Renal pelvis (tissue), 12 donors: ENCODE measurements around the gene PCDHGA10. TPM values are rescaled to one million over a fixed set of nuclear protein-coding genes. Genes with fewer than 3 reads are reported as not detected.
"Not testable (repeated sequence)": the region's sequence is repeated elsewhere in the genome, so short reads cannot be mapped to it uniquely, and the experiment has no call there.

ENCODE experiments used
- DNase-seq: peaks from one replicate; pipeline ENCODE4 v3.0.0-alpha.2; 2013
- long read RNA-seq, 16 experiments: transcript quantifications; one replicate each; lab custom pipeline, GENCODE V29; 2026
- polyA plus RNA-seq, 3 donors: library from polyadenylated mRNA; unstranded; fragments of 120-200 nt; gene quantifications; one replicate each; pipeline ENCODE4 v1.2.1, GENCODE V29; 2013; ENCODE audit not compliant: insufficient read length in 3 of 3

The PCDHGA10 gene
- polyA plus RNA-seq: 1 to 10 TPM; 3.1 to 3.7 (median 3.4) TPM
- long read RNA-seq, donor 1, full-length matches to known transcripts: 5 of 5 reads
- long read RNA-seq, donor 1, partial matches to known transcripts: 0 of 5 reads
- long read RNA-seq, donor 1, other reads (novel, unspliced or antisense): 0 of 5 reads
- long read RNA-seq, donor 2, full-length matches to known transcripts: 2 of 2 reads
- long read RNA-seq, donor 2, partial matches to known transcripts: 0 of 2 reads
- long read RNA-seq, donor 2, other reads (novel, unspliced or antisense): 0 of 2 reads
- long read RNA-seq, donor 3, full-length matches to known transcripts: 5 of 5 reads
- long read RNA-seq, donor 3, partial matches to known transcripts: 0 of 5 reads
- long read RNA-seq, donor 3, other reads (novel, unspliced or antisense): 0 of 5 reads
- long read RNA-seq, donor 4: 0 reads
- long read RNA-seq, donor 5, full-length matches to known transcripts: 1 of 1 reads
- long read RNA-seq, donor 5, partial matches to known transcripts: 0 of 1 reads
- long read RNA-seq, donor 5, other reads (novel, unspliced or antisense): 0 of 1 reads
- long read RNA-seq, donor 6, full-length matches to known transcripts: 1 of 1 reads
- long read RNA-seq, donor 6, partial matches to known transcripts: 0 of 1 reads
- long read RNA-seq, donor 6, other reads (novel, unspliced or antisense): 0 of 1 reads
- long read RNA-seq, donor 7, full-length matches to known transcripts: 6 of 6 reads
- long read RNA-seq, donor 7, partial matches to known transcripts: 0 of 6 reads
- long read RNA-seq, donor 7, other reads (novel, unspliced or antisense): 0 of 6 reads
- long read RNA-seq, donor 8, full-length matches to known transcripts: 1 of 1 reads
- long read RNA-seq, donor 8, partial matches to known transcripts: 0 of 1 reads
- long read RNA-seq, donor 8, other reads (novel, unspliced or antisense): 0 of 1 reads
- long read RNA-seq, donor 9, full-length matches to known transcripts: 3 of 3 reads
- long read RNA-seq, donor 9, partial matches to known transcripts: 0 of 3 reads
- long read RNA-seq, donor 9, other reads (novel, unspliced or antisense): 0 of 3 reads
- long read RNA-seq, donor 10, full-length matches to known transcripts: 3 of 3 reads
- long read RNA-seq, donor 10, partial matches to known transcripts: 0 of 3 reads
- long read RNA-seq, donor 10, other reads (novel, unspliced or antisense): 0 of 3 reads
- long read RNA-seq, donor 11, full-length matches to known transcripts: 5 of 5 reads
- long read RNA-seq, donor 11, partial matches to known transcripts: 0 of 5 reads
- long read RNA-seq, donor 11, other reads (novel, unspliced or antisense): 0 of 5 reads
- long read RNA-seq, donor 12, full-length matches to known transcripts: 4 of 4 reads
- long read RNA-seq, donor 12, partial matches to known transcripts: 0 of 4 reads
- long read RNA-seq, donor 12, other reads (novel, unspliced or antisense): 0 of 4 reads
- long read RNA-seq, donor 13, full-length matches to known transcripts: 1 of 1 reads
- long read RNA-seq, donor 13, partial matches to known transcripts: 0 of 1 reads
- long read RNA-seq, donor 13, other reads (novel, unspliced or antisense): 0 of 1 reads
- long read RNA-seq, donor 14, full-length matches to known transcripts: 8 of 8 reads
- long read RNA-seq, donor 14, partial matches to known transcripts: 0 of 8 reads
- long read RNA-seq, donor 14, other reads (novel, unspliced or antisense): 0 of 8 reads
- long read RNA-seq, donor 15, full-length matches to known transcripts: 7 of 7 reads
- long read RNA-seq, donor 15, partial matches to known transcripts: 0 of 7 reads
- long read RNA-seq, donor 15, other reads (novel, unspliced or antisense): 0 of 7 reads
- long read RNA-seq, donor 16, full-length matches to known transcripts: 1 of 1 reads
- long read RNA-seq, donor 16, partial matches to known transcripts: 0 of 1 reads
- long read RNA-seq, donor 16, other reads (novel, unspliced or antisense): 0 of 1 reads

- DNase-seq: no peak
Measured at GRCh38 chr5:141412854-141413539, at the start of gene PCDHGA10. TSS of gene PCDHGA10 (plus strand) at chr5:141412987. CDS start at chr5:141413176, 189 bp downstream.

DNA sequence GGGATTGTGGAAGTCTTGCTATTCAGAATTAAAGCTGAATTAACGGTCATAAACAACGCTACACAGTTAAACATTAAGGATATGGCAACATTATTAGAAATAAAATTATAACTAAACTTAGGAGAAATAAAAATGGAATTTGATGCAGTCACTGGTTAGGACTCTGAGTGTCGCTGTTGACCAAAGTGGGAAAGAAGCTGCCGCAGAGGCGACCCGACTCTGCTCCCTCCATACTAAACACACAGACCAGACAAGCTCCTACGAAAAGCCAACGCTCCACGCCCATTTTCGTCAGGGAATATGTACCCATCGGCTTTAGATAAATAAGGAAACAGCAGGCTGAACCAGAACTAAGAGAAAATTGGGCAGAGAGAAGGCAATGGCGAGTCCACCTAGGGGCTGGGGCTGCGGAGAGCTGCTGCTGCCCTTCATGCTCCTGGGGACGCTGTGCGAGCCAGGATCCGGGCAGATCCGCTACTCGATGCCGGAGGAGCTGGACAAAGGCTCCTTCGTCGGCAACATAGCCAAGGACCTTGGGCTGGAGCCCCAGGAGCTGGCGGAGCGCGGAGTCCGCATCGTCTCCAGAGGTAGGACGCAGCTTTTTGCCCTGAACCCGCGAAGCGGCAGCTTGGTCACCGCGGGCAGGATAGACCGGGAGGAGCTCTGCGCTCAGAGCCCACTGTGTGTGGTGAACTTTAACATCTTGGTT is 48.7 kb upstream of the PCDHGA10 start, which contains the start of gene PCDHGA5:
Gene PCDHGA5 (plus strand): TSS at position 211 of the 709 bp plus-strand sequence. CDS start 169 bp downstream, at position 380.
- DNase-seq: no peak

DNA sequence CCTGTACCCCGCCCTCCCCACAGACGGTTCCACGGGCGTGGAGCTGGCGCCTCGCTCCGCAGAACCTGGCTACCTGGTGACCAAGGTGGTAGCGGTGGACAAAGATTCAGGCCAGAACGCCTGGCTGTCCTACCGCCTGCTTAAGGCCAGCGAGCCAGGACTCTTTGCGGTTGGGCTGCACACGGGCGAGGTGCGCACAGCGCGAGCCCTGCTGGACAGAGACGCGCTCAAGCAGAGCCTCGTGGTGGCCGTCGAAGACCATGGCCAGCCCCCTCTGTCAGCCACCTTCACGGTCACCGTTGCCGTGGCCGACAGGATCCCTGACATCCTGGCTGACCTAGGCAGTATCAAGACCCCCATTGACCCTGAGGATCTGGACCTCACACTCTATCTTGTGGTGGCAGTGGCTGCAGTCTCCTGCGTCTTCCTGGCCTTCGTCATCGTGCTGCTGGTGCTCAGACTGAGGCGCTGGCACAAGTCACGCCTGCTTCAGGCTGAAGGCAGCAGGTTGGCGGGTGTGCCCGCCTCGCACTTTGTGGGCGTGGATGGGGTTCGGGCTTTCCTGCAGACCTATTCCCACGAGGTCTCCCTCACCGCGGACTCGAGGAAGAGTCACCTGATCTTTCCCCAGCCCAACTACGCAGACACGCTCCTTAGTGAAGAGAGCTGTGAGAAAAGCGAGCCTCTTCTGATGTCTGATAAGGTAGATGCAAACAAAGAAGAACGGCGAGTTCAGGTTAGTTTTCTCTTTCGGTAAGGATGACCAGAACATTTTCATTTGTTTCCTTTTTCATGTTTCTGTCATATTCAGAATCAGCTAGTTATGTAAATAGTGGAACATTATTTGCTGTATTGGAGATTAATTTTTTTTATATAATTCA is 46.5 kb upstream of the PCDHGA10 start:
- DNase-seq: no peak

GRCh38 chr5:141369994-141370848 is 42.6 kb upstream of the PCDHGA10 start, which contains the start of gene PCDHGB3:
TSS of gene PCDHGB3 (plus strand) at chr5:141370242. CDS start at chr5:141370395, 153 bp downstream.
- DNase-seq: no peak

DNA sequence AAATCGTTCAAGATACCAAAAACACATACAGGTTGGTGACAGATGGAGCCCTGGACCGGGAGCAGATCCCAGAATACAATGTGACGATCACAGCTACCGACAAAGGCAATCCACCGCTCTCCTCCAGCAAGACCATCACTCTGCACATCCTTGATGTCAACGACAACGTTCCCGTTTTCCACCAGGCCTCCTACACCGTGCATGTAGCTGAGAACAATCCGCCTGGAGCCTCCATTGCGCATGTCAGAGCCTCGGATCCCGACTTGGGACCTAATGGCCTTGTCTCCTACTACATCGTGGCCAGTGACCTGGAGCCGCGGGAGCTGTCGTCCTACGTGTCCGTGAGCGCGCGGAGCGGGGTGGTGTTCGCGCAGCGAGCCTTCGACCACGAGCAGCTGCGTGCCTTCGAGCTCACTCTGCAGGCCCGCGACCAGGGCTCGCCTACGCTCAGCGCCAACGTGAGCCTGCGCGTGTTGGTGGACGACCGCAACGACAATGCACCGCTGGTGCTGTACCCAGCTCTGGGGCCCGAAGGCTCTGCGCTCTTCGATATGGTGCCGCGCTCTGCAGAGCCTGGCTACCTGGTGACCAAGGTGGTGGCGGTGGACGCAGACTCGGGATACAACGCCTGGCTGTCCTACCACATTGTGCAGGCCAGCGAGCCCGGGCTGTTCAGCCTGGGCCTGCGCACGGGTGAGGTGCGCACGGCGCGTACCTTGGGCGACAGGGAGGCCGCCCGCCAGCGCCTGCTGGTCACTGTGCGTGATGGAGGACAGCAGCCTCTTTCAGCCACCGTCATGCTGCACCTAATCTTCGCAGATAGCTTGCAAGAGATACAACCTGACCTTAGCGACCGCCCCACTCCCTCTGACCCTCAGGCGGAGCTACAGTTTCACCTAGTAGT is 41.0 kb upstream of the PCDHGA10 start:
- no peak for DNase-seq

GRCh38 chr5:141373673-141374317 is 39.0 kb upstream of the PCDHGA10 start, which contains the start of gene PCDHGA6:
TSS of gene PCDHGA6 (plus strand) at chr5:141373891. CDS start at chr5:141374084, 193 bp downstream.
- no peak for DNase-seq

GRCh38 chr5:141374627-141375026 is 38.2 kb upstream of the PCDHGA10 start:
- no peak for DNase-seq

GRCh38 chr5:141375444-141376155 is 37.2 kb upstream of the PCDHGA10 start:
- not testable (repeated sequence) for DNase-seq

GRCh38 chr5:141382469-141383294 is 30.1 kb upstream of the PCDHGA10 start, which contains the start of gene PCDHGA7:
TSS of gene PCDHGA7 (plus strand) at chr5:141382742. CDS start at chr5:141382900, 158 bp downstream.
- DNase-seq: no peak

DNA sequence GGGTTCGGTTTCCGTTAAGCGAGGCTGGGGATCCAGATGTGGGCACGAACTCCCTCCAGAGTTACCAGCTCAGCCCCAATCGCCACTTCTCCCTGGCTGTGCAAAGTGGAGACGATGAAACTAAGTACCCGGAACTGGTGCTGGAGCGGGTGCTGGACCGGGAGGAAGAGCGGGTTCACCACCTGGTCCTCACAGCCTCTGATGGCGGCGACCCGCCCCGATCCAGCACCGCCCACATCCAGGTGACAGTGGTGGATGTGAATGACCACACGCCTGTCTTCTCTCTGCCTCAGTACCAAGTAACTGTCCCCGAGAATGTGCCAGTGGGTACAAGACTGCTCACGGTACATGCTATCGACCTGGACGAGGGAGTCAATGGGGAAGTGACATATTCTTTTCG is 29.4 kb upstream of the PCDHGA10 start:
- no peak for DNase-seq

GRCh38 chr5:141384471-141385267 is 28.1 kb upstream of the PCDHGA10 start:
- DNase-seq: no peak
